ENCODE data around the gene RUNDC3A.

- TF ChIP-seq YY1 (IDR thresholded peaks at IDR 0.05; ENCODE audit: low read depth) = no peak
- no peak for TF ChIP-seq EGR1 (IDR thresholded peaks at IDR 0.05)
- TF ChIP-seq EP300 (IDR thresholded peaks at IDR 0.05; ENCODE audit: borderline replicate concordance) = no peak
- no peak for TF ChIP-seq USF1 (IDR thresholded peaks at IDR 0.05)
- TF ChIP-seq NFIC (IDR thresholded peaks at IDR 0.05) = no peak
- no peak for TF ChIP-seq TAF1 (IDR thresholded peaks at IDR 0.05; ENCODE audit: low read depth)
- TF ChIP-seq TEAD4 (IDR thresholded peaks at IDR 0.05) = no peak
- no peak for TF ChIP-seq ZBTB7A (IDR thresholded peaks at IDR 0.05; ENCODE audit: low read depth)
- no peak for TF ChIP-seq RAD21 (IDR thresholded peaks at IDR 0.05; ENCODE audit: low read depth)
- no peak for TF ChIP-seq FOXM1 (IDR thresholded peaks at IDR 0.05; ENCODE audit: borderline replicate concordance, low read depth)
These were observed 49.5 kb upstream of the RUNDC3A start for GRCh38 chr17:44258811-44259351.

Data from Ishikawa (cell line).